ENCODE results near the gene LRRC3C.

DNA sequence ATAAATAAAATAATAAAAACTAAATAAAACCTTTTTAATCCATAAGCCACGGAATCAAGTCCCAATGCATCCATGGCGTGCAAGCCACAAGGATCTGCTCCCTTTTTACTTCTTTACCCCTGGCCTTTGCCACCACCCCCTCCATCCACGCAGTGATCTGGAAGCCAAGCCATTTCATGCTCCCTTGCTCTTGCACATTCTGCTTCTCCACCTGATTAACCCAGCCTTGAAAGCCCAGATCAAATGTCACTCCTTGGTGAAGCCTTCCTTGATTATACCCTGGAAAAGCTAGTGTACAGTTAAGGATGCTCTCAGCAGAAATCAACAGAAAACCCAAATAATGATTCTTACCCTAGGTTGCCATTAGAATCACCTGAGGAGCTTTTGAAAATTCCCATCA lies 9.9 kb downstream of the LRRC3C start:
- TF ChIP-seq, protein P1, sequence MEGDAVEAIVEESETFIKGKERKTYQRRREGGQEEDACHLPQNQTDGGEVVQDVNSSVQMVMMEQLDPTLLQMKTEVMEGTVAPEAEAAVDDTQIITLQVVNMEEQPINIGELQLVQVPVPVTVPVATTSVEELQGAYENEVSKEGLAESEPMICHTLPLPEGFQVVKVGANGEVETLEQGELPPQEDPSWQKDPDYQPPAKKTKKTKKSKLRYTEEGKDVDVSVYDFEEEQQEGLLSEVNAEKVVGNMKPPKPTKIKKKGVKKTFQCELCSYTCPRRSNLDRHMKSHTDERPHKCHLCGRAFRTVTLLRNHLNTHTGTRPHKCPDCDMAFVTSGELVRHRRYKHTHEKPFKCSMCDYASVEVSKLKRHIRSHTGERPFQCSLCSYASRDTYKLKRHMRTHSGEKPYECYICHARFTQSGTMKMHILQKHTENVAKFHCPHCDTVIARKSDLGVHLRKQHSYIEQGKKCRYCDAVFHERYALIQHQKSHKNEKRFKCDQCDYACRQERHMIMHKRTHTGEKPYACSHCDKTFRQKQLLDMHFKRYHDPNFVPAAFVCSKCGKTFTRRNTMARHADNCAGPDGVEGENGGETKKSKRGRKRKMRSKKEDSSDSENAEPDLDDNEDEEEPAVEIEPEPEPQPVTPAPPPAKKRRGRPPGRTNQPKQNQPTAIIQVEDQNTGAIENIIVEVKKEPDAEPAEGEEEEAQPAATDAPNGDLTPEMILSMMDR (IDR thresholded peaks at IDR 0.05) = no peak
- TF ChIP-seq POLR2A (IDR thresholded peaks at IDR 0.05) = no peak
